Large intestine (tissue), 12 donors: Measurements from ENCODE around the gene GPR65. TPM values are rescaled to one million over a fixed set of nuclear protein-coding genes. Genes with fewer than 3 reads are reported as not detected.

Experiments used
- DNase-seq, 2 donors: peaks; one replicate each; pipeline versions ENCODE4 v3.0.0 to v3.0.0-alpha.2; 2013
- H3K27ac ChIP-seq: one replicate; pipeline ENCODE4 v1.5.1; 2013; ENCODE audit warnings: low read length
- H3K27me3 ChIP-seq: 2 replicates; pipeline ENCODE4 v1.6.1; 2013; ENCODE audit warnings: low read length; ENCODE audit not compliant: control insufficient read depth, insufficient read depth
- H3K36me3 ChIP-seq: 2 replicates; pipeline ENCODE4 v1.6.1; 2013; ENCODE audit warnings: low read length; ENCODE audit not compliant: control insufficient read depth, insufficient read depth
- H3K4me1 ChIP-seq: one replicate; pipeline ENCODE4 v1.6.1; 2013; ENCODE audit warnings: low read length; ENCODE audit not compliant: control insufficient read depth, insufficient read depth
- H3K4me3 ChIP-seq: one replicate; pipeline ENCODE4 v1.5.1; 2013; ENCODE audit warnings: low read length
- H3K9me3 ChIP-seq: one replicate; pipeline ENCODE4 v1.6.1; 2013; ENCODE audit warnings: mild to moderate bottlenecking, low read depth, low read length, moderate library complexity; ENCODE audit not compliant: control insufficient read depth
- WGBS: methylation state at CpG from one replicate; pipeline ENCODE4 v1.1.5; 2013; ENCODE audit warnings: low lambda C conversion rate; ENCODE audit not compliant: insufficient coverage; 5-methylcytosine and 5-hydroxymethylcytosine counted together
- long read RNA-seq, 11 donors: transcript quantifications; one replicate each; lab custom pipeline, GENCODE V29; 2026
- polyA plus RNA-seq: library from polyadenylated mRNA; unstranded; fragments of 120-200 nt; gene quantifications from one replicate; pipeline ENCODE4 v1.2.1, GENCODE V29; 2013

GPR65 gene
- polyA plus RNA-seq = 1.2 TPM
- long read RNA-seq, donor 1 = 0 reads
- long read RNA-seq, donor 2, full-length matches to known transcripts = 3 of 3 reads
- long read RNA-seq, donor 2, partial matches to known transcripts = 0 of 3 reads
- long read RNA-seq, donor 2, other reads (novel, unspliced or antisense) = 0 of 3 reads
- long read RNA-seq, donor 3 = 0 reads
- long read RNA-seq, donor 4 = 0 reads
- long read RNA-seq, donor 5 = 0 reads
- long read RNA-seq, donor 6, full-length matches to known transcripts = 1 of 1 reads
- long read RNA-seq, donor 6, partial matches to known transcripts = 0 of 1 reads
- long read RNA-seq, donor 6, other reads (novel, unspliced or antisense) = 0 of 1 reads
- long read RNA-seq, donor 7 = 0 reads
- long read RNA-seq, donor 8, full-length matches to known transcripts = 1 of 1 reads
- long read RNA-seq, donor 8, partial matches to known transcripts = 0 of 1 reads
- long read RNA-seq, donor 8, other reads (novel, unspliced or antisense) = 0 of 1 reads
- long read RNA-seq, donor 9 = 0 reads
- long read RNA-seq, donor 10, full-length matches to known transcripts = 2 of 2 reads
- long read RNA-seq, donor 10, partial matches to known transcripts = 0 of 2 reads
- long read RNA-seq, donor 10, other reads (novel, unspliced or antisense) = 0 of 2 reads
- long read RNA-seq, donor 11, full-length matches to known transcripts = 1 of 1 reads
- long read RNA-seq, donor 11, partial matches to known transcripts = 0 of 1 reads
- long read RNA-seq, donor 11, other reads (novel, unspliced or antisense) = 0 of 1 reads

GRCh38 chr14:88005050-88005481 lies at the start of gene GPR65:
Gene GPR65 (plus strand): TSS chr14:88005135. CDS start chr14:88010848, 5,713 bp downstream.
- 85% methylated on average over 2 of the region's 3 CpGs for WGBS

GRCh38 chr14:87955501-87955900 lies 49.4 kb upstream of the GPR65 start:
- Histone ChIP-seq H3K27me3 (no peaks in the 10 kb centered on the region), H3K4me3 (no peak overlapping the region), H3K27ac (no peak overlapping the region), H3K4me1 (no peaks in the 10 kb centered on the region), H3K9me3 (no peaks in the 10 kb centered on the region), H3K36me3 (peaks cover 31% of the 10 kb centered on the region)
- no peak for DNase-seq
- 95% methylated on average over 6 of the region's 6 CpGs for WGBS

More at GRCh38 chr14:88005050-88005481, at the start of gene GPR65:
- Histone ChIP-seq H3K4me3 (no peak within 1 kb of the TSS), H3K27me3 (no peaks in the 10 kb centered on the region), H3K4me1 (no peaks in the 10 kb centered on the region), H3K27ac (no peak within 1 kb of the TSS), H3K9me3 (no peaks in the 10 kb centered on the region), H3K36me3 (no peaks in the 10 kb centered on the region)
- DNase-seq = no peak

- DNase-seq = no peak
- no peaks in the 10 kb centered on the region for H3K4me1 ChIP-seq
- H3K27ac ChIP-seq = no peak overlapping the region
- H3K36me3 ChIP-seq = peaks cover 45% of the 10 kb centered on the region
- 100% methylated on average over 1 of the region's 5 CpGs for WGBS
- H3K27me3 ChIP-seq = no peaks in the 10 kb centered on the region
- H3K4me3 ChIP-seq = no peak overlapping the region
- no peaks in the 10 kb centered on the region for H3K9me3 ChIP-seq
These were observed 44.7 kb upstream of the GPR65 start for GRCh38 chr14:87960013-87960787.

- Histone ChIP-seq H3K36me3 (peaks cover 37% of the 10 kb centered on the region), H3K4me1 (no peaks in the 10 kb centered on the region), H3K27ac (no peak overlapping the region), H3K9me3 (no peaks in the 10 kb centered on the region), H3K4me3 (no peak overlapping the region), H3K27me3 (no peaks in the 10 kb centered on the region)
- DNase-seq = no peak
- 80% methylated on average over 1 of the region's 2 CpGs for WGBS
These were observed 43.7 kb upstream of the GPR65 start for GRCh38 chr14:87961246-87961645.

GRCh38 chr14:87966816-87967215 lies 38.1 kb upstream of the GPR65 start:
- Histone ChIP-seq H3K27ac (no peak overlapping the region), H3K36me3 (peaks cover 28% of the 10 kb centered on the region), H3K4me1 (no peaks in the 10 kb centered on the region), H3K27me3 (no peaks in the 10 kb centered on the region), H3K9me3 (no peaks in the 10 kb centered on the region), H3K4me3 (no peak overlapping the region)
- no peak for DNase-seq
- 100% methylated on average over 3 of the region's 3 CpGs for WGBS

- Histone ChIP-seq H3K27me3 (no peaks in the 10 kb centered on the region), H3K4me3 (no peak overlapping the region), H3K9me3 (no peaks in the 10 kb centered on the region), H3K4me1 (no peaks in the 10 kb centered on the region), H3K36me3 (peaks cover 21% of the 10 kb centered on the region), H3K27ac (no peak overlapping the region)
- no peak for DNase-seq
These were observed 37.4 kb upstream of the GPR65 start for GRCh38 chr14:87967496-87967895.

GRCh38 chr14:87971010-87971409 lies 33.9 kb upstream of the GPR65 start:
- Histone ChIP-seq H3K27me3 (no peaks in the 10 kb centered on the region), H3K4me3 (no peak overlapping the region), H3K27ac (no peak overlapping the region), H3K4me1 (no peaks in the 10 kb centered on the region), H3K36me3 (peaks cover 15% of the 10 kb centered on the region), H3K9me3 (no peaks in the 10 kb centered on the region)
- no CpG with 5 or more reads among the region's 2 CpGs for WGBS
- DNase-seq = no peak

- Histone ChIP-seq H3K36me3 (peaks cover 30% of the 10 kb centered on the region), H3K27me3 (no peaks in the 10 kb centered on the region), H3K4me1 (no peaks in the 10 kb centered on the region), H3K27ac (no peak overlapping the region), H3K9me3 (no peaks in the 10 kb centered on the region), H3K4me3 (no peak overlapping the region)
- DNase-seq = no peak
These were observed 29.3 kb upstream of the GPR65 start for GRCh38 chr14:87975636-87976035.

GRCh38 chr14:87979689-87980088 lies 25.2 kb upstream of the GPR65 start:
- Histone ChIP-seq H3K27ac (no peak overlapping the region), H3K27me3 (no peaks in the 10 kb centered on the region), H3K4me3 (no peak overlapping the region), H3K4me1 (no peaks in the 10 kb centered on the region), H3K9me3 (no peaks in the 10 kb centered on the region), H3K36me3 (peaks cover 38% of the 10 kb centered on the region)
- no CpG with 5 or more reads among the region's 1 CpG for WGBS
- no peak for DNase-seq

- WGBS = 60% methylated on average over 3 of the region's 5 CpGs
- Histone ChIP-seq H3K36me3 (peaks cover 7% of the 10 kb centered on the region), H3K4me1 (peaks cover 45% of the 10 kb centered on the region), H3K27ac (peak overlapping the region; percentile 82), H3K4me3 (no peak overlapping the region), H3K27me3 (no peaks in the 10 kb centered on the region), H3K9me3 (no peaks in the 10 kb centered on the region)
- DNase-seq = peak in 1 of 2 donors; percentile 19
These were observed 15.5 kb upstream of the GPR65 start for GRCh38 chr14:87989221-87989955.
